Measurements from ENCODE around the gene GOLGA8S. TPM values are rescaled to one million over a fixed set of nuclear protein-coding genes. Genes with fewer than 3 reads are reported as not detected.

The GOLGA8S gene
- total and polyA plus RNA-seq, 2 donors (not counting 1 experiment from before 2014, with no cell fraction given), result 0.04 TPM; not detected in 1

Small RNA genes within 50 kb of the gene (small RNA-seq; reads per million reads assigned to genes)
- not detected for gene RN7SL536P (ENCODE audit: insufficient read length, low read depth, low replicate concordance)

Other genes with a start within 250 kb of the GOLGA8S start
- gene GOLGA6L1, start 217.9 kb upstream of the GOLGA8S start, total RNA-seq, result not detected in 2 replicates
- not detected in 2 replicates for gene GOLGA6L1, start 217.9 kb upstream of the GOLGA8S start, polyA plus RNA-seq
- gene GOLGA6L26, start 20.6 kb upstream of the GOLGA8S start, total RNA-seq, result not detected in 2 replicates
- not detected in 2 replicates for gene GOLGA6L26, start 20.6 kb upstream of the GOLGA8S start, polyA plus RNA-seq
- gene GOLGA6L2, start 92.5 kb downstream of the GOLGA8S start, total RNA-seq, result not detected in 2 replicates
- gene GOLGA6L2, start 92.5 kb downstream of the GOLGA8S start, polyA plus RNA-seq, result not detected in 2 replicates
- gene MKRN3, start 210.9 kb downstream of the GOLGA8S start, total RNA-seq, result 0.66 and 0.76 TPM in 2 replicates
- 0.13 and 0.61 TPM in 2 replicates for gene MKRN3, start 210.9 kb downstream of the GOLGA8S start, polyA plus RNA-seq

Data from B cell (primary cell).